Esophagus muscularis mucosa (tissue), 4 donors: ENCODE measurements around the gene PLIN4. TPM values are rescaled to one million over a fixed set of nuclear protein-coding genes. Genes with fewer than 3 reads are reported as not detected.

ENCODE experiments used
- DNase-seq: peaks from one replicate; pipeline ENCODE4 v3.0.0-alpha.2; 2017; ENCODE audit errors: extremely low spot score
- H3K27ac ChIP-seq, 4 donors: fragments of 200-600 bp; sonication (generic); replicated peaks in 1 of 4; 1 replicate in 3 of 4; 2 replicates in 1 of 4; pipeline ENCODE4 v1.5.1; 2016 to 2019; ENCODE audit warnings: mild to moderate bottlenecking in 1 of 4
- H3K27me3 ChIP-seq, 4 donors: fragments of 200-600 bp; sonication (generic); one replicate each; pipeline versions ENCODE4 v1.5.1 to v1.6.0; 2016 to 2019
- H3K36me3 ChIP-seq, 4 donors: fragments of 200-600 bp; sonication (generic); one replicate each; pipeline ENCODE4 v1.5.1; 2016 to 2019
- H3K4me1 ChIP-seq, 4 donors: fragments of 200-600 bp; sonication (generic); one replicate each; pipeline ENCODE4 v1.5.1; 2016 to 2019
- H3K4me3 ChIP-seq, 4 donors: fragments of 200-600 bp; sonication (generic); 1 replicate in 2 of 4; 2 replicates in 2 of 4; pipeline ENCODE4 v1.5.1; 2016 to 2019; ENCODE audit warnings: mild to moderate bottlenecking in 4 of 4, moderate library complexity in 1 of 4
- H3K9me3 ChIP-seq, 4 donors: fragments of 200-600 bp; sonication (generic); 1 replicate in 3 of 4; 2 replicates in 1 of 4; pipeline ENCODE4 v1.5.1; 2016 to 2019
- CTCF ChIP-seq, 3 experiments: fragments of 200-600 bp in 2 of 3; fragments of 450-650 bp in 1 of 3; sonication (generic) in 2 of 3; IDR thresholded peaks; one replicate each; pipeline ENCODE4 v1.5.1; 2017 to 2019; ENCODE audit warnings: antibody characterized with exemption in 3 of 3, mild to moderate bottlenecking in 2 of 3, moderate library complexity in 1 of 3
- EP300 ChIP-seq: sonication (generic); formaldehyde crosslinking; IDR thresholded peaks from one replicate; pipeline ENCODE4 v1.6.1; 2017; ENCODE audit warnings: antibody characterized with exemption
- POLR2A ChIP-seq: fragments of 450-650 bp; IDR thresholded peaks from one replicate; pipeline ENCODE4 v1.6.1; 2017; ENCODE audit warnings: antibody characterized with exemption, moderate library complexity, mild to moderate bottlenecking, low read depth
- POLR2AphosphoS5 ChIP-seq, 2 donors: sonication (generic); formaldehyde crosslinking; IDR thresholded peaks; one replicate each; pipeline ENCODE4 v1.6.1; 2017; ENCODE audit warnings: antibody characterized with exemption in 2 of 2
- WGBS: methylation state at CpG from one replicate; pipeline ENCODE4 v1.1.5; 2018; 5-methylcytosine and 5-hydroxymethylcytosine counted together
- intact Hi-C: fragments of 100-400 bp; cut with DNase I; formaldehyde crosslinking; loops from one replicate; pipeline ENCODE4 v1.15.1; 2023
- total RNA-seq, 4 donors: library from RNA; depleted of rRNA; stranded (reverse); fragments of >200 nt; gene quantifications; one replicate each; pipeline versions ENCODE4 v1.1.0 to v1.2.1, GENCODE V29; 2016

PLIN4 gene
- total RNA-seq, 4 donors from 2014 or later = 45.7 to 134 (median 91.1) TPM

DNA sequence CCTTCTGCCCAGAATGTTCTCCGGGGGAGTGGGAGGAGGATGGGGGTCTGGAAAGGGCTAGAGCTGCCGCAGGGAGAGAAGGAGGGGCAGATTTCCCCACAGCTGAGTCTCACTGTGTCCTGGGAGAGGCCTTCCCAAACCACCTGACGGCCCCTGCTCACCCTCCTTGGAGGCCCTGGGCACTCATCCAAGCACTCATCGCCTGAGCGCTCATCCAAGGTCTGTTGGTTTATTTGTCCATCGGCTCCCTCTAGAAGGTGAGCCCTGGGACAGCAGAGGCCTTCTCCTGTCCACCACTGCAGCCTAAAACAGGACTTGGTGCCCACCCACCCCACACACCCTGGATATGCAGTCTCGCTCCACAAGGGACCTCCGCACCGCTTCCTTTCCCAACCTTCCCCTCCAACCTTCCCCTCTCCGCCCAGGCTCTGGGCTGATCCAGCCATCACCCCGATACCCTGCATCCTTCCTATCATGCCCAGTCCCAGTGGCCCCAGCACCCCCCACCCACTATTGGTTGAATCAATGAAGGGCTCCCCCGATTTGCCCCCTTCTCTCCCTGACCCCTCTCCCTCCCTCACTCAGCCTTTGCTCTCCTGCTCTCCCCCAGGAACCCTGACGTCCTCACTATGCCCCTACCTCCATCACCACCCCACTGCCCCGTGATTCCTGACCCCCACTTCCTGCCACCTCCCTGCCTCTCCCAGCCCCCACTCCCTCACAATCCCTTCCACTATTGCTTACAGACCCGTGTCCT is 62.4 kb downstream of the PLIN4 start:
- peak overlapping the region; percentile 88 to 95 (median 91) for H3K27ac ChIP-seq
- 33% methylated on average over 13 of the region's 15 CpGs for WGBS
- peaks cover 30 to 41% (median 32%) of the 10 kb centered on the region in 4 donors for H3K36me3 ChIP-seq
- H3K4me3 ChIP-seq = peak overlapping the region; percentile 67 to 87 (median 74)
- DNase-seq = no peak
- H3K4me1 ChIP-seq = peaks cover 22 to 50% (median 36%) of the 10 kb centered on the region in 4 donors
- intact Hi-C loops = loop anchor here (5.0 kb wide), 1 partner anchor 61 kb away; the partner anchor contains the start of gene PLIN4
- peak in 2 of 3 experiments; percentile 11 to 28 for TF ChIP-seq CTCF (IDR thresholded peaks at IDR 0.05)
- TF ChIP-seq EP300 = no peak
- TF ChIP-seq POLR2AphosphoS5 (IDR thresholded peaks at IDR 0.05) = peak; percentile 69 to 79
- no peak for TF ChIP-seq POLR2A
- H3K27me3 ChIP-seq = no peaks in the 10 kb centered on the region
- H3K9me3 ChIP-seq = no peaks in the 10 kb centered on the region

DNA sequence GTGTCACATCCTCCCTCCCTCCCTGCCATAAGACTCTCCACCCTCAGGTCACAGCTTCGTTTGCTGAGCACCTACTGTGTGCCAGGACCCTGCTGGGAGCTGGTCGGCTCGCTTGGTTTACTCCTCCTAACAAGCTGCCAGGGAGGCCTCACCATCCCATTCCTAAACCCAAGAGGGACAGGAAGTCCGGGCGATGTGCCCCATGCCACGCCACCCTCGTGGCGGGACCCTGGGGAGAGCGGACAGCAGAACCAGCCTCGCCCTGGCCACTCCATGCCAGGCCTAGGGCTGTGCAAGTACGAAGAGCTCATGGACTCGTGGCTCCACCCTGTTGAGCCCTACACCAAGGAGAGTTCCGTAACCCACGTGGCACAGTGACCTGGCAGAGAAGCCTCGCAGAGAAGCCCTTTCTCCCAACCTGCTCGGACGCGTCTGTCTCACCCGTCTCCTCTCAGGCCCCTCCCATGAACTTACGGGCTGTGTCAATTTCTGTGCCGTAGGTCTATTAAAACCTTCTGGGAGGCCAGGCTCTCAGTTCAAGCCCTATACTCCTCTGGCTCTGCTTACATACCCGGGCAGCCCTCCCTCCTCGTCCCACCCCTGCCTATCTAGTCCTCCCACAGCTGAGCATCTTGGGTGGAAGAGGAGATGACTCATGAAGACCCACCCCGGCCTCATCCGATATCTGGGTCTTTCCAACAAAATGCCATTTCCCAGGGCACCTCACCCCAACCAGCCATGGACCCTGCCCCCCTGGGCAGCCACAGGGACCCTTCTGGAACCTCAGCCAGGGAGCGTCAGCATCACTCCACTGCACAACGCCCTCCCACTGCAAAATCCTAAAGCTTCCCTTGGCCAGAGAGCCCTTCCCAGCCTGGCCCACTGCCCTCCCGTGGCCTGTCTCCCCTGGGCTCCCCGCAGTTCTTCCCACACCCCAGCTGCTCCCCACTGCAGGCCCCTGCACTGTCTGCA is 63.3 kb downstream of the PLIN4 start:
- no peaks in the 10 kb centered on the region for H3K27me3 ChIP-seq
- H3K4me3 ChIP-seq = peak overlapping the region in 3 of 4 donors; percentile 67 to 87 (median 79)
- DNase-seq = no peak
- H3K36me3 ChIP-seq = peaks cover 35 to 49% (median 36%) of the 10 kb centered on the region in 4 donors
- no peaks in the 10 kb centered on the region for H3K9me3 ChIP-seq
- TF ChIP-seq EP300 (no peak), POLR2A (no peak), CTCF (IDR thresholded peaks at IDR 0.05) (no peak), POLR2AphosphoS5 (IDR thresholded peaks at IDR 0.05) (peak in 1 of 2 donors; percentile 16)
- 57% methylated on average over 21 of the region's 29 CpGs for WGBS
- H3K27ac ChIP-seq = peak overlapping the region; percentile 88 to 95 (median 91)
- intact Hi-C loops = loop anchor here (5.0 kb wide), 1 partner anchor 62 kb away; the partner anchor contains the start of gene PLIN4
- peaks cover 22 to 50% (median 38%) of the 10 kb centered on the region in 4 donors for H3K4me1 ChIP-seq

- DNase-seq = no peak
- intact Hi-C loops = no loop called here
- 72% methylated on average over 12 of the region's 34 CpGs for WGBS
These were observed 64.8 kb downstream of the PLIN4 start for GRCh38 chr19:4453232-4454179.

More at GRCh38 chr19:4453232-4454179, 64.8 kb downstream of the PLIN4 start:
- Histone ChIP-seq H3K27me3 (no peaks in the 10 kb centered on the region), H3K36me3 (peaks cover 35 to 64% (median 50%) of the 10 kb centered on the region in 4 donors), H3K9me3 (no peaks in the 10 kb centered on the region), H3K4me1 (peaks cover 22 to 65% (median 54%) of the 10 kb centered on the region in 4 donors), H3K27ac (peak overlapping the region in 1 of 4 donors; percentile 94), H3K4me3 (no peak overlapping the region)
- TF ChIP-seq POLR2A = no peak
- no peak for TF ChIP-seq POLR2AphosphoS5 (IDR thresholded peaks at IDR 0.05)
- no peak for TF ChIP-seq CTCF (IDR thresholded peaks at IDR 0.05)
- no peak for TF ChIP-seq EP300
